ENCODE measurements around the gene IZUMO4.

DNA sequence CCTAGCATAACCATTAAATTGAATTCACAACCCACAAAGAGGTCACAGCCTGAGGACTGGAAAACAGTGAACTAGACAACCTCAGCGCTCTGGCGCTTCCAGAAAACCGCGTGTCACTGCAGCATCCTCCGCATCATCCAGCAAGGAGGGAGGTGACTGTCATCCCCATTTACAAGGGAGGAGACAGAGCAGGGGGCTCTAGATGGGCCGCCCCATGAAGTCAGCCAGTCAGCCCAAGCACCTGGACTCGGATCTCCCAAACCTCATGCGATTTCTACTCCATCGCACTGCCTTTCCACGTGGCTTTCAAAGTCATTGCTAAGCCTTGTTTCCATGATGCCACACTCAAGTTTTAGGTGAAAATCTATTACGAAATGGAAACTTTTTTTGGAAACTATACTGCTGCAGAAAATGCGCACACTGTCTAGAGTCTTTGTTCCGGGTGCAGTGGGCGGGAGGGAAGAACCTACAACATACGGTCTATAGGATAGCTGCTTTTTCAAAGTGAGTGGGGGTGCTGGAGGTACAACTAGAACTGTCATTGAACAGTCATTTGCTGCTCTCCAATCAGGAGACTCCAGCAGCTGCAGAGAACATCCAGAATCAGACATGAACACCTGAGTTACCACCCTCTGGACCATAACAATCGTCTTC is 51.9 kb downstream of the IZUMO4 start:
- TF ChIP-seq, protein P1, sequence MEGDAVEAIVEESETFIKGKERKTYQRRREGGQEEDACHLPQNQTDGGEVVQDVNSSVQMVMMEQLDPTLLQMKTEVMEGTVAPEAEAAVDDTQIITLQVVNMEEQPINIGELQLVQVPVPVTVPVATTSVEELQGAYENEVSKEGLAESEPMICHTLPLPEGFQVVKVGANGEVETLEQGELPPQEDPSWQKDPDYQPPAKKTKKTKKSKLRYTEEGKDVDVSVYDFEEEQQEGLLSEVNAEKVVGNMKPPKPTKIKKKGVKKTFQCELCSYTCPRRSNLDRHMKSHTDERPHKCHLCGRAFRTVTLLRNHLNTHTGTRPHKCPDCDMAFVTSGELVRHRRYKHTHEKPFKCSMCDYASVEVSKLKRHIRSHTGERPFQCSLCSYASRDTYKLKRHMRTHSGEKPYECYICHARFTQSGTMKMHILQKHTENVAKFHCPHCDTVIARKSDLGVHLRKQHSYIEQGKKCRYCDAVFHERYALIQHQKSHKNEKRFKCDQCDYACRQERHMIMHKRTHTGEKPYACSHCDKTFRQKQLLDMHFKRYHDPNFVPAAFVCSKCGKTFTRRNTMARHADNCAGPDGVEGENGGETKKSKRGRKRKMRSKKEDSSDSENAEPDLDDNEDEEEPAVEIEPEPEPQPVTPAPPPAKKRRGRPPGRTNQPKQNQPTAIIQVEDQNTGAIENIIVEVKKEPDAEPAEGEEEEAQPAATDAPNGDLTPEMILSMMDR (IDR thresholded peaks at IDR 0.05), result no peak
- no peak for TF ChIP-seq EZH2phosphoT487 (IDR thresholded peaks at IDR 0.05)
- TF ChIP-seq EZH2 (IDR thresholded peaks at IDR 0.05), result no peak

All from neural progenitor cell (in vitro differentiated cells).